ENCODE data around the gene SFXN3. TPM values are rescaled to one million over a fixed set of nuclear protein-coding genes. Genes with fewer than 3 reads are reported as not detected.
A peak's percentile ranks its signal among the peaks of the same experiment; 100 is the strongest.

SFXN3 gene
- total RNA-seq, 2 experiments from 2014 or later = 91.4 to 95.0 TPM

DNA sequence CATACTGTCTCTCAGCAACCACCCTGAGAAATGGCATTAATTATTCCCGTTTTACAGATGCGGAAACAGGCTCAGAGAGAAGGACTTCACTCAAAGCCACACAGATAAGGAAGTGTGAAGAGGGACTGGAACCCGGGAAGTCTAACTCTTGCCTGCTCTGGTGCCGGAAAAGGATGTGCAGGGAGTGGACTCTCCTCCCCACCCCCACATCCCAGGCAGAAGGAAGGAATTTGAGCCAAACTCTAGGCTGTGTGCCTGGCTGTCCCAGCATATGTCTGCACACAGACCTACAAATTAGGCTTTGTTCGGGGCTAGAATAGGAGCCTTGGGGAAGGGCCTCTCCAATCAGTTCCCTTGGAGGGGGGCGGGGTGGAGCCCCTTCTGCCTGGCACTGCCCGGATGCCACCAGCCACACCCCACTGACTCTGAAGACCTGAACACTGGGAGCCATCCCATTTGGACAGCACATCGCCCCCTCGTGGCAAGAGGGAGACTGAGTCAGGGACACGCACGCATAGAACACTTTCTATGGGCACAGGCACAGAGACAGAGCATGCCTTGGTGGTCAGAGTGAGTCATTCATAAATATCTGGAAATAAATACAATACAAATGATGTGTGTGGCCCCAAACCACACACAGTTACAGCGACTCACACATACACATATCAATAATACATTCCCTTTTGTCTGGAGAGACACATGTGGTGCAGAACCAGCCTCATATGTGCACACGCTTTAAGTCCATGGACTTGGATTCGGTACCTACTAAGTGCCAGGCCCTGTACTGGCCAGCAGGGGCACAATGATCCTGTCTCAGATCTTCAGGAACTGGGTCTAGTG, 18.3 kb upstream of the SFXN3 start:
- Mint-ChIP-seq H3K27ac (no peak overlapping the region), H3K4me3 (no peak overlapping the region)

DNA sequence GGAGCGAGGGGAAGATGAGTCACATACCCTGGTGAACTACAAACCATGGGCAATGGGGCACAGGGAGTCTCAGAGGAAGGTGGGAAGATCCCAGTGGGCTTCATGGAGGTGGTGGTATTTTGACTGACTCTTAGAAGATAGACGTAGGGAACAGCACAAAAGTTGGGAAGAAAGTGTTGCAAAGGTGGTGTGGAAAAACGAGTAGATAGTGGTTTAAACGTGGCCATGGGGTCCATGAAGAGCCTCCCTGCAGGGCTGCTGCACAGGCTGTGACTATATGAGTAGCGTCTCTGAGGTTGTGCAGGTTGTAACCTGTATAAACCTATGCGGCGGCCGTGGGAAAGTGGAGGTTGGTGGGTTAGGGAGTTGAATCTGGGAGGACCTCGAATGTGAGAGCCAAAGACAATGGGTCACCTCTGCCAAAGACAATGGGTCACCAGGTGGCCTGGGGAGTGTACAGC, 17.6 kb upstream of the SFXN3 start:
- peaks cover 31% of the 10 kb centered on the region for H3K27me3 Mint-ChIP-seq
- H3K36me3 Mint-ChIP-seq (ENCODE audit: low read depth) = no peaks in the 10 kb centered on the region
- ChIA-PET POLR2A (interaction anchor here (2.2 to 4.8 kb wide), 2 partner anchors 16 to 17 kb away, joined by 17 to 25 read pairs; partner anchors contain the start of genes PDZD7 and SFXN3), CTCF (interaction anchor here (1.5 to 6.9 kb wide), 7 partner anchors 13 to 129 kb away, joined by 4 to 186 read pairs (median 8); partner anchors contain the start of genes LZTS2, PDZD7 and SFXN3)
- no peak for DNase-seq
- peaks cover 21% of the 10 kb centered on the region for H3K4me1 Mint-ChIP-seq
- H3K4me3 Mint-ChIP-seq = no peak overlapping the region
- H3K27ac Mint-ChIP-seq = no peak overlapping the region
- no peaks in the 10 kb centered on the region for H3K9me3 Mint-ChIP-seq

More for the DNA sequence above, 18.3 kb upstream of the SFXN3 start:
- Mint-ChIP-seq H3K27me3 (peaks cover 29% of the 10 kb centered on the region), H3K4me1 (peaks cover 20% of the 10 kb centered on the region), H3K9me3 (no peaks in the 10 kb centered on the region), H3K36me3 (ENCODE audit: low read depth) (no peaks in the 10 kb centered on the region)
- DNase-seq = peak; percentile 79
- POLR2A ChIA-PET = interaction anchor here (1.1 to 1.8 kb wide), 3 partner anchors 11 to 19 kb away, joined by 3 to 4 read pairs (median 4); partner anchors contain the start of genes LZTS2, PDZD7 and SFXN3
- CTCF ChIA-PET = interaction anchor here (0.9 to 1.9 kb wide), 2 partner anchors 15 to 57 kb away, joined by 3 to 10 read pairs; no protein-coding TSS in a partner anchor

DNA sequence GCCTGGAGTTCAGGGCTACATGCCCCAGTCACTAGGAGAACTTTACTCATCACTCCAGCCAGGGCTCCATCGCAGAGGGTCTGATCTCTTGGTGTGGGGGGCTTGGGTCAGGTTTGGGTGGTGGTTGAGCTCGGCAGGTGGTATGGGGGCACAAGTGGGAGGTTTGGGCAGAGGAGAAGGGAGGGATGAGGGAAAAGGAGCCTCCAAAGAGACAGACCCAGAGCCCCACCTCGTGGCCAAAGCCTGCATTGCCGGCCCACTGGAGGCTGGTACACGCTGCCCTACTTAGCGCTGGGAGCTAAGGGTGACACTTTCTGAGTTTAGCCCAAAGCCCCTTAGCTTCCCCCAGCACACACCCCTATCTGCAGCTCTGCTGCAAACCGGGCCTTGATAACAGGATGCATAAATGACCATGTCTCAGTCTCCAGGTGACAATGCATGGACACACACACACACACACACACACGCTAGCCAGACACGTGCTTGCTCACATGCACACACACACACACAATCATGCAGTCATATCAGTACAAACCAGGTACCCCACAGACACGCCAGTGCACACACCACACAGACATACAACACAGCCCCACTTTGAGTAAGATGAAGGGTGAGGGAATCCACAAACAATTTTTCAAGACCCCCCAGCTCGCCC, 16.7 kb upstream of the SFXN3 start:
- H3K4me3 Mint-ChIP-seq = no peak overlapping the region
- H3K27ac Mint-ChIP-seq = no peak overlapping the region
- no peaks in the 10 kb centered on the region for H3K36me3 Mint-ChIP-seq (ENCODE audit: low read depth)
- DNase-seq = peak; percentile 80
- no peaks in the 10 kb centered on the region for H3K9me3 Mint-ChIP-seq
- peaks cover 34% of the 10 kb centered on the region for H3K27me3 Mint-ChIP-seq
- ChIA-PET POLR2A (interaction anchor here (2.2 to 4.8 kb wide), 2 partner anchors 16 to 17 kb away, joined by 17 to 25 read pairs; partner anchors contain the start of genes PDZD7 and SFXN3), CTCF (interaction anchor here (0.6 to 6.9 kb wide), 28 partner anchors 14 to 454 kb away, joined by 3 to 186 read pairs (median 4); partner anchors contain the start of genes LZTS2, MRPL43, PDZD7 and SEMA4G)
- peaks cover 23% of the 10 kb centered on the region for H3K4me1 Mint-ChIP-seq

DNA sequence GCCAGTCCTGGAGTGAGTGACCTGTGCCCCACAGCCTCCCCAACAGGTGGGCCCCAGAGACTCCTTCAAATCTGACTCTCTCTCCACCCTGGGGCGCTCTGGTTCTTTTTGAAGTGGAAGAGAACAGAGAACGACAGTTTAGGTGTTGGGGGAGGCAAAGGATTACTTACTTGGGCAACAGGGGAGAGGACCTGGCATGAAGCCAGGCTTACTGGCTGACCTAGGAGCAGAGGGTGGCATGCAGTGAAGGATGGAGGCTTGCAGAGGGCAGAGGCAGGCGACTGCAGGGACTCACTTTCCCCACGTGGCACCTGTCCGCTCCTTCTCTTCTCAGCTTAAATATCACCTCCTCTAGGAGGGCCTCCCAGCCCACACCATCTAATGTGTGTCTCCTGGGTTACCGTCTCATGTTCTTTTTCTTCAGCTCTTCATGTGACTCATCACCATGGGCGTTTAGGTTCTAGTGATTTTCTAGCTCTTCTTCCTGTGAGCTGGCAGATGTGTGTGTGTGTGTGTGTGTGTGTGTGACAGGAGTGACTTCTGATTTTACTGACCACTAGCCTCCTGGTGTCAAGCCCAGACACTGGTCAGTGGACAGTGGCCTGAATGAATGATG, 16.0 kb upstream of the SFXN3 start:
- H3K27ac Mint-ChIP-seq = no peak overlapping the region
- no peaks in the 10 kb centered on the region for H3K36me3 Mint-ChIP-seq (ENCODE audit: low read depth)
- H3K9me3 Mint-ChIP-seq = no peaks in the 10 kb centered on the region
- no peak for DNase-seq
- H3K27me3 Mint-ChIP-seq = peaks cover 36% of the 10 kb centered on the region
- CTCF ChIA-PET = interaction anchor here (0.6 to 6.9 kb wide), 27 partner anchors 13 to 166 kb away, joined by 3 to 186 read pairs (median 4); partner anchors contain the start of genes LZTS2, MRPL43, PDZD7 and SEMA4G
- POLR2A ChIA-PET = interaction anchor here (1.4 to 4.8 kb wide), 3 partner anchors 15 to 45 kb away, joined by 3 to 25 read pairs (median 17); partner anchors contain the start of genes PDZD7 and SFXN3
- no peak overlapping the region for H3K4me3 Mint-ChIP-seq
- H3K4me1 Mint-ChIP-seq = peaks cover 24% of the 10 kb centered on the region

DNA sequence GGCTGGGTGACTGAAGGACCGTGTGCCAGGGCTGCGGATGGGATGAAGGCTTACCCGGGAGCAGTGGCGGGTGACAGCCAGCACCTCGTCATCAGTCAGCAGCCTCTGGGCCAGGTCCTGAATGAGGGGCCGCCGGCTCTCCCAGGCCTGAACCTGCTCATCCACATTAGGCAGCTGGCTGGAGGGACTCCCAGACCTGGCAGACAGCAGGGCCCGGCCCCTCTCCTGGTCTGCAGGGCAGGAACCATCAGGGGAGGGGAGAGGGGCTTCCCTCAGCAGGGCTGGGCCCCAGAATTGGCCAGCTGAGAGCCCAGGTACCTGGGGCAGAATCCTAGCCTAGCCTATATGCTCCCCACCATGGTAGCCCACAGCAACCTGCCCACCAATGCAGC, 15.5 kb upstream of the SFXN3 start:
- POLR2A ChIA-PET = interaction anchor here (0.6 to 4.8 kb wide), 5 partner anchors 15 to 46 kb away, joined by 3 to 25 read pairs (median 4); partner anchors contain the start of genes KAZALD1, PDZD7 and SFXN3
- Mint-ChIP-seq H3K4me3 (no peak overlapping the region), H3K36me3 (ENCODE audit: low read depth) (no peaks in the 10 kb centered on the region), H3K9me3 (no peaks in the 10 kb centered on the region), H3K4me1 (peaks cover 24% of the 10 kb centered on the region), H3K27ac (no peak overlapping the region), H3K27me3 (peaks cover 38% of the 10 kb centered on the region)
- no peak for DNase-seq
- CTCF ChIA-PET = interaction anchor here (0.6 to 6.9 kb wide), 9 partner anchors 13 to 582 kb away, joined by 3 to 186 read pairs (median 8); partner anchors contain the start of genes LZTS2, MRPL43, PDZD7 and SFXN3

DNA sequence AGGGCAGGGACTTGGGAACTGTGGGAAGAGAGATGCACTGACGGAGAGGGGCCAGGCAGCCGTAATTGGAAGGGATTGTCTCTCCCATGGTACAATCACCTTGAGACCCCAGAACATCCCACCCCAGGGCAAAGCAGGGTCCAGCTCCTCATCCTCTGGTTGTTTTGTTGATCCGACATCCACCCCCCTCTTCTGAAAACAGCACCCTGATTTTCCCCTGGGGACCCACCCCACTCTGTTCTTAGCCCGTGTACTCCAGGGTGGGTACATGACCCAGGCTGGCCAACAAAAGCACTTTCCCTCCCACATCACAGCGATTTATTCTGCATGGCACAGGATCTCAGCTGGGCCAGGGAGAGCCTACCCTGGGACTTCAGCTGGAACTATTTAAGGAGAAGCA, 14.2 kb upstream of the SFXN3 start:
- Mint-ChIP-seq H3K27me3 (peaks cover 42% of the 10 kb centered on the region), H3K9me3 (no peaks in the 10 kb centered on the region), H3K36me3 (ENCODE audit: low read depth) (no peaks in the 10 kb centered on the region), H3K27ac (no peak overlapping the region), H3K4me1 (peaks cover 24% of the 10 kb centered on the region), H3K4me3 (no peak overlapping the region)
- no peak for DNase-seq
- POLR2A ChIA-PET = interaction anchor here (0.6 to 4.8 kb wide), 4 partner anchors 14 to 46 kb away, joined by 3 to 25 read pairs (median 3); partner anchors contain the start of genes KAZALD1, PDZD7 and SFXN3
- CTCF ChIA-PET = interaction anchor here (1.0 to 6.9 kb wide), 7 partner anchors 12 to 125 kb away, joined by 3 to 186 read pairs (median 23); partner anchors contain the start of genes LZTS2, PDZD7, SFXN3 and SLF2

DNA sequence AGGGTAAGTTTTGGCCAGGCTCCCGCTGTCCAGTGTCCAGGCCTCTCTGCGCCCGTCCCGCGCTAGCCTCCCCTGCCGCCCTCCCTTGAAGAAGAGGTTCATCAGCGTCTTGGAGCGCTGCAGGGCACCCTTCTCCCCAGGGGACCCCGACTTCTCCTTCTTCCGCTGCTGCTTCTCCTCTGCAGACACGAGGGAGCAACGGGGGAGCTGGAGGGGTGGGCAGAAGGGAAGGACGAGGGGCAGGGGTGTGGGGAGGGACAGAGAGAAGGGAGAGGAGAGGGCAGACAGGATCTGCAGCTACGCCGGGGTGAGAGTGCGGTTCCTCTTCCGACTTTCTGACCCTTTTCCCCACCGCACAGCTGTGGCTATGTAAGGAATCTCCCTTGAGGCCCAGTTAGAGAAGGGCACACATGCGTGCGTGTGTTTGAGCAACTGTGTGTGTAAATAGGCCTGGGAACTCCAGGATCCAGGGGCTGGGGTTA, 12.9 kb upstream of the SFXN3 start:
- Mint-ChIP-seq H3K36me3 (ENCODE audit: low read depth) (no peaks in the 10 kb centered on the region), H3K4me1 (peaks cover 17% of the 10 kb centered on the region), H3K4me3 (no peak overlapping the region), H3K27ac (no peak overlapping the region), H3K27me3 (peaks cover 40% of the 10 kb centered on the region), H3K9me3 (no peaks in the 10 kb centered on the region)
- ChIA-PET CTCF (interaction anchor here (0.6 to 6.9 kb wide), 12 partner anchors 10 to 1114 kb away, joined by 3 to 186 read pairs (median 12); partner anchors contain the start of genes LZTS2, PDZD7 and SFXN3), POLR2A (interaction anchor here (4.8 kb wide), 1 partner anchor 12 kb away, joined by 25 read pairs; the partner anchor contains the start of genes PDZD7 and SFXN3)
- no peak for DNase-seq

DNA sequence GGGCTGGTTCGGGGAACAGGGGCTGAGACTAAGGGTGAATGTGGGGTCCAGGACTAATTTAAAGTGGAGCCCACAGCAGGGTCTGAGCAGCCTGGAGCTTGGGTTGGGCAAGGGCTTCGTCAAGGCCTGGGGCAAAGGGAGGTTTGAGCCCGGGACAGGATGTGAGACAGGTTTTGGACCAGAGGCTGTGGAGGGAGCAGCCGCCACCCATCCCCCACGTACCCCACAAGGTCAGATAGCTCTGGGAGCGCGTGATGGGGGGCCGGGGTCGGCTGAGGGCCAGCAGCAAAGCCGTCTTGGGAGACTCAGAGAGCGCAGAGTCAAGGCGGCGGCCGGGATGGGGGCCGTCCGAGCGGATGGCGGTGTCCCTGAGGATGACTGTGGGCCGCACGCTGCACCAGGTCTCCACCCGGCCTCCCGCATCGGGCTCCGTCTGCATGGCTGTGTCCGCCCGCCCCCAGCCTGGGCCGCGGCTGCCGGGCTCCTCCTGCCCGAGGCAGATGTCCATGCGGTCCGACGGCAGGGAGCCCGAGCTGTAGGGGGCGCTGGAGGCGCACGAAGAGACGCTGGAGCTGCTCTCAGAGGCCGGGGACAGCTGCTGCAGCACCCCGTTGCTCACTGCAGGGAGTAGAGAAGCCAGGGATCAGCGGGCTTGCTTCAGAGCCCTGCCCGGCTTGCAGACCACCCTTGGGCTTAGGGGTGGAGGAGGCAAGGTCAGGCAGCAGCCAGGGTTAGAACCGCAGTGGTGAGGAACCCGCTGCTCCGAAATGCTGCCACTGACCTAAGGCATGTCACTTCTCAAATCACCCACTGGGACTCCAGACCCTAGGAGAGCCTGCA, 12.2 kb upstream of the SFXN3 start:
- ChIA-PET CTCF (interaction anchor here (0.6 to 6.9 kb wide), 17 partner anchors 10 to 123 kb away, joined by 3 to 186 read pairs (median 9); partner anchors contain the start of genes KAZALD1, LZTS2, PDZD7 and SFXN3), POLR2A (interaction anchor here (1.3 kb wide), 1 partner anchor 12 kb away, joined by 6 read pairs; the partner anchor contains the start of genes PDZD7 and SFXN3)
- DNase-seq = peak; percentile 84
- Mint-ChIP-seq H3K27ac (no peak overlapping the region), H3K4me3 (no peak overlapping the region), H3K36me3 (ENCODE audit: low read depth) (no peaks in the 10 kb centered on the region), H3K4me1 (peaks cover 13% of the 10 kb centered on the region), H3K9me3 (no peaks in the 10 kb centered on the region), H3K27me3 (peaks cover 37% of the 10 kb centered on the region)

DNA sequence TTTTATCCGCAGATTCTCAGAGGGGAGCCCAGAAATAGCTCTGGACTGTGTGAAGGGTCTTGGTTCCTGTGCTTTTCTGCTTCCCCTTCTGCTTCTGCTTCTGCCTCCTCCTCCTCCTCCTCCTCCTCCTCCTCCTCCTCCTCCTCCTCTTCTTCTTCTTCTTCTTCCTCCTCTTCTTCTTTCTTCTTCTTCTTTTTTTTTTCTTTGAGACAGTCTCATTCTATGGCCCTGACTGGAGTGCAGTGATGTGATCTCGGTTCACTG, 11.7 kb upstream of the SFXN3 start:
- H3K4me3 Mint-ChIP-seq = no peak overlapping the region
- no peaks in the 10 kb centered on the region for H3K9me3 Mint-ChIP-seq
- no peaks in the 10 kb centered on the region for H3K36me3 Mint-ChIP-seq (ENCODE audit: low read depth)
- ChIA-PET POLR2A (interaction anchor here (1.3 kb wide), 1 partner anchor 12 kb away, joined by 6 read pairs; the partner anchor contains the start of genes PDZD7 and SFXN3), CTCF (interaction anchor here (0.6 to 6.9 kb wide), 17 partner anchors 9 to 424 kb away, joined by 3 to 186 read pairs (median 9); partner anchors contain the start of genes KAZALD1, LZTS2, PDZD7 and SFXN3)
- H3K27me3 Mint-ChIP-seq = peaks cover 34% of the 10 kb centered on the region
- peaks cover 10% of the 10 kb centered on the region for H3K4me1 Mint-ChIP-seq
- no peak for DNase-seq
- H3K27ac Mint-ChIP-seq = no peak overlapping the region

DNA sequence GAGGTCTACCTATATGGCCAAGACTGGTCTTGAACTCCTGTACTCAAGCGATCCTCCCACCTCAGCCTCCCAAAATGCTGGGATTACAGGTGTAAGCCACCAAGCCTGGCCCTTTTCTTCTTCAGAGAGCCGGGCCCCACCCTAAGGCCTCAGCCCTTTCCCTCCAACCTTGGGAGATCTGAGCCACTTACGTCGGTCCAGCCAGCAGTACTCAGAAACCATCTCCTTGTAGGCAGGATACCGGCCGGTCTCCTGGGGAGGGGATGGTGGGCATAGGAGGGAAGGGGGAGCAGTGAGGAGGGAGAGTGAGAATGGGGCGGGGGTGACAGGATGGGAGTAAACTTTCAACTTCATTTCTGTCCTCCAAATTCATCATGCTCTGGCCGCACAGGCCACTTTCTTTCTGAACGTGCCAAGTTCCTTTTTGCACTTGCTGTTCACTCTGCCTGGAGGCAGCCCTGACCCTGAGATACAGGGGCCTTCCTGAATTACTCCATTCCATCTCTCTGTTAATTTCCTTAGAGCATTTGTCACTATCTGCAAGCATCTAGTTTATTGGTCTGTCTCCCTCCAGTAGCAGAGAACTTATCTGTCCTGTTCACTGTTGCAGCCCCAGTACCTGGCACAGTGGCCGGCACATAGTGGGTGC, 10.5 kb upstream of the SFXN3 start:
- POLR2A ChIA-PET = no interaction called here
- H3K4me1 Mint-ChIP-seq = peaks cover 5% of the 10 kb centered on the region
- H3K9me3 Mint-ChIP-seq = no peaks in the 10 kb centered on the region
- peaks cover 29% of the 10 kb centered on the region for H3K27me3 Mint-ChIP-seq
- CTCF ChIA-PET = interaction anchor here (0.6 to 4.4 kb wide), 3 partner anchors 22 to 423 kb away, joined by 3 to 48 read pairs (median 3); no protein-coding TSS in a partner anchor
- no peaks in the 10 kb centered on the region for H3K36me3 Mint-ChIP-seq (ENCODE audit: low read depth)
- H3K27ac Mint-ChIP-seq = no peak overlapping the region
- no peak for DNase-seq
- no peak overlapping the region for H3K4me3 Mint-ChIP-seq

DNA sequence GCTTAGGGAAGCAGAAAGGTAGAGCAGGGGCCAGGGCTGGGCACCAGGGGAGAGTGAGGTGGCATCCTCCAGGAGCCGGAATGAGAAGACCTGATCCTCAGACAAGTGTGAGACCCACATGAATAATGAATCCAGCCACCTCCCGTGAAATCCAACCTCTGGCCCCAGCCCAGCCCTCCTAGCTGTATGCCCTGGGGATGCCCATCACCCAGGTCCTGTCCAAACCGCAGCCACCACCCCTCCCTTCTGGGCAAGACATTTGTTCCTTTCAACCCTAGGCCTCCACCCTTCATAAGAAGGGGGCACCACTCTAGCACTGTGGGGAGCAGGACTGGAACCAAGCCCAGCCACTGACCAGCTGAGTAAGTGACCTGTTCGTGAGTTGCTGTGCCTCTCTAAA, 9.8 kb upstream of the SFXN3 start:
- ChIA-PET POLR2A (no interaction called here), CTCF (interaction anchor here (1.7 kb wide), 1 partner anchor 23 kb away, joined by 4 read pairs; no protein-coding TSS in a partner anchor)
- no peak for DNase-seq
- peaks cover 25% of the 10 kb centered on the region for H3K27me3 Mint-ChIP-seq
- no peaks in the 10 kb centered on the region for H3K9me3 Mint-ChIP-seq
- no peak overlapping the region for H3K27ac Mint-ChIP-seq
- H3K4me3 Mint-ChIP-seq = no peak overlapping the region
- H3K36me3 Mint-ChIP-seq (ENCODE audit: low read depth) = no peaks in the 10 kb centered on the region
- H3K4me1 Mint-ChIP-seq = peaks cover 5% of the 10 kb centered on the region

All from activated CD4-positive, alpha-beta memory T cell treated with anti-CD3 and anti-CD28 coated beads, Interleukin-2, amount 10 ng/mL, durations not matched to agents 7 days and 5 days (primary cell).